NCI-H2107 (cell line): ENCODE measurements around the gene CACNA1D.

ENCODE experiments used
- DNase-seq: peaks from one replicate; lab custom pipeline; 2025; lab: John Stamatoyannopoulos, UW

The CACNA1D gene

DNA sequence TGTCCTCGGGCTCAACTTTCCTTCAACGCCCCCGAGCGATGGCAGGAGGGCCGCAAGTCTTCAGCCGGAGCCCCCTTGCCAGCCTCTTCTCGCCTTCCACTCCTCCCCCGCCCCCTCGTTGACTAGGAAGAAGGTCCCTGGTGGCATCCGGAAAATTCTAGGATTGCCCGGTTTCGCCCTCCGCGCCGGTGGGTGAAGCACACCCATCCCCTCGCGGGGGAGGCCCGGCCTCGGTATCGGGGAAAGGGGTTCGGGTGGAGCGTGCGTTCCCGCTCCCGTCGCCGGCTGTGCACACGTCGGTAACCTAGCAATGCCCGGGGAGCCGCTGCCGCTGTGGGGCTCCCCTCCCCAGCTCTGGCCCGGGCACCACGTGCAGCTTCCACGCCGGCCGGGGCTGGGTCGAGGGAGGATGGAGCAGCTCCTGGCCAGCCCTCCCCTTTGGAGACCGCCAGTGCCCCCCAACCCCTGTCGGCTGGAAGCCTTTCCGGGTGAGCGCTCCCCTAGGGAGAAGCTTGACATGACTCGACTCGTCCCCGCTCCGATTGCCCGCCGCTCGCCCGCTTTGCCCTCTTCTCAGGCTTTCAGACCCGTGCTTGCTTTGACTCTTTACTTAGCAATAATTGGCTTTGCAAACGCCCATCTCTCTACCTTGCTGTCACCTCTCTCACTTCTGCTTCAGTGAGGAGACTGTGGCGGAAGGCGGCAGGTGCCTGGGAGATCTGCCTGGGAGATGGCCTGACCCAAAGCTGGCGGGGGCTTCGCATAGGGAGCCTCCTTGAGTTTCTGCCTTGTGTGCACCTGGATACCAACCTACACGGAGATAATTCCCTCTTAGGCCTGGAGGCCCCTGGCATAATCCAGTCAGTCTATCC is 1.3 kb downstream of the CACNA1D start:
- no peak for DNase-seq

DNA sequence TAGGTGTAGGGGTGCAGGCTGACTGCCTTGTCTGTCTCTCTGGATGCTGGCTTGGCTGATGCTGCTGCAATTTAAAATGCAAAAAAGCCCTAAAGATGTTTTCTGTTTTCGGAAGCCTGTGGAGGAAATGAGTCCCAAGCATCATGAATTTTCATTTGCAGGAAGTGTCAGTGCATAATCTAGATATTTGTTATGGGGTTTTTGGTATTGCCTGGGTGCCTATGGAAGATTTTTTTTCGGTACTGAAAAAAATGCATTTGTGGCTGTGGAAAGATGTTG is 1.9 kb downstream of the CACNA1D start:
- DNase-seq, result no peak

DNA sequence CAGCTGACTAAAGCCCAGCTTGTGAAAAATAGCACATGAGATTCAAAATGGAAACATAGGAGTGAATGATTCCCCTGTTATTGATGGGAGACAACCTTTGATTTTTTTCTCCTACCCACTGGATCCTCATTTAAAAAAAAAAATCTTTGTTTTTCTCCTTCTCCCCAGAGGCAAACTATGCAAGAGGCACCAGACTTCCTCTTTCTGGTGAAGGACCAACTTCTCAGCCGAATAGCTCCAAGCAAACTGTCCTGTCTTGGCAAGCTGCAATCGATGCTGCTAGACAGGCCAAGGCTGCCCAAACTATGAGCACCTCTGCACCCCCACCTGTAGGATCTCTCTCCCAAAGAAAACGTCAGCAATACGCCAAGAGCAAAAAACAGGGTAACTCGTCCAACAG is 2.6 kb downstream of the CACNA1D start:
- DNase-seq, result no peak

DNA sequence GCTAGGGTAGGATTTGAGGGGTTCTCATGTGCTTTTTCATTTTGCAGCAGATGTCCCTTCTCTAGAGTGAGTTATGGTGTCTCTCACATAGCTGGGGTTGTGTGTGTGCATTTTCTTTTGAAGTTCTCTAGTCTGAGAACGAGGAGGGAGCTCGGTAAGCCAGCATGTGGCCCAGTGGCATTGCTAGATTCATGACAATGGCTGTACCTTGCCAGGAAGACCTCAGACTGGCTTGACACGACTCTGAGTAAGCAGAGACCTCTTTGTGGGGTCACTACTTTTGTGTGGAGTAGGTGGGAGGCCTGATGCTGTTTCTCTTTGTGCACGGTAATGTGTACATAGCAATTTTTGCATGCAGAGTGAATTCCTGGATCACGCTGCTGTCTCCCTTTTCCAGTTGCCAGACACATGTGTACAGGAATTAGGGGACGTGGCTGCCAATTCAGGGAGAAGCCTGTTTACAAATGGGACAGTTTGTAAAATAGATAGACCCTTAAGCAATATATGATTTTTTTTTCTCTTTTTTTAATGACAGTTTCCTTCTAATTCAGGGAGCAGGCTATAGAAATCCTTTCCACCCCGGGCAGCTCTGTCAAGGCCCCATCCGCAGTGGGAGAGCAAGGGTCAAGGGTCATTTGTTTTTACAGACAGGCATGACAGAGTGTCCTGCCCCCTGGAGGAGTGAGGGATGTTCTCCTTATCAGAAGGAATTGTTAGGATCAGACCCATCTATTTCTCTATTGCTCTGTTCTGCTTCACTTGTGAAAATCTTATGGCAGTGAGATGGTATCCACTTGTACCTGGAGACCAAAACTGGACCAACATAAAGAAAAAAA is 4.6 kb downstream of the CACNA1D start:
- no peak for DNase-seq

- DNase-seq, result no peak
Observed at GRCh38 chr3:53500165-53500777, 5.9 kb downstream of the CACNA1D start.

DNA sequence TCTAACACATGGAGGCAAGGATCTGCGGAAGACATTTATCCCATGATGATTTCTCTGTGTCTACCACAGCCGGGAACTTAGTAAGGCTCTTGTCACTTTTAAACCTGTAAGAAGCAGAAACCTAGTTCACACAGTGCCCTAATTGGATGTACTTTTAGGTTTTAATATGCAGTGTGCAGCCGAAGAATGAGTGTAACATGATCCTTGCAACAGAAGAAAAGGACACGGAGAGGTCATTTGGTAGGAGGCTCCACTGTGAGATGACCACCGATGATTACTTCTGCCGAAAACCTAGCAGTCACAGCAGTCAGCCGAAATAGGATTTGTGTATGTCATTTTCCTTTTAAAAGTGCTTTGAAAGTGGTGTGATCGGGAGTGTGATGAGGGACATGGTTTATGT is 6.8 kb downstream of the CACNA1D start:
- DNase-seq, result no peak

DNA sequence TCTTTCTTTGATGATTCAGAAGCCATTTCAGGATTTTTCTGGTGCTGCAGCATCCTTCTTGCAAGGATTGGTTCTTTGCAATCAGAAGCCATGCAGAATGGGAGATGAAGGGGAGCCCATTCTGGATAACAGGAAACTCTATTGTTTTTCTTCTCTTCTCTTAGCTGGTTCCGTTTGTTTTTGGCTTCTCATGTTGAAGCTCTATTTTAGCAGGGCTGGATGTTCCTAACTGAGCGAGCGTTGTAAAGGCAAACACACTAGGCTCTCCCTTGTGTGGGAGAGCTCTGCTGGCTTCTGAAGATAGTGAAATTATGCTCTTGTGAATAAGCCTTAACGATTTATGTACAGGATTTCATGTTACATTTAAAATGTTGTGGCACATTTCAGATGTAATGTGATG is 8.3 kb downstream of the CACNA1D start:
- no peak for DNase-seq

DNA sequence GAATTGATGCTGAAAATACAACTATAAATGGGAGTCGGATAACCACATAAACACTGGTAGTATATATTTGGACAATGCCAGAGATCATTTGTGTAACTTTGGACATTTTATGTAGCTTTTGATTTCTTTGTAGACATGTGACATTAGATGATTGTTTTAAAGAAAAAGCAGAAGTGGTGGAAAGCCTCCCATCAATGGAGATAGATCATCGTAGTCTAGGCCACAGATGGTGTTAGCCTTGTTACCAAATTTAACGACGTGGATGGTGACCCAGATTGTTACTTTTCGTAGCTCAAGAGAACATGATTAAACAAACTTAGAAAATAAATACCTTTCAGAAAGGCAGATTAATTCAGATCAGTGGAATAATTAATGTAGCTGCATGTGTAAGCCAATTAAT is 8.8 kb downstream of the CACNA1D start:
- no peak for DNase-seq

DNA sequence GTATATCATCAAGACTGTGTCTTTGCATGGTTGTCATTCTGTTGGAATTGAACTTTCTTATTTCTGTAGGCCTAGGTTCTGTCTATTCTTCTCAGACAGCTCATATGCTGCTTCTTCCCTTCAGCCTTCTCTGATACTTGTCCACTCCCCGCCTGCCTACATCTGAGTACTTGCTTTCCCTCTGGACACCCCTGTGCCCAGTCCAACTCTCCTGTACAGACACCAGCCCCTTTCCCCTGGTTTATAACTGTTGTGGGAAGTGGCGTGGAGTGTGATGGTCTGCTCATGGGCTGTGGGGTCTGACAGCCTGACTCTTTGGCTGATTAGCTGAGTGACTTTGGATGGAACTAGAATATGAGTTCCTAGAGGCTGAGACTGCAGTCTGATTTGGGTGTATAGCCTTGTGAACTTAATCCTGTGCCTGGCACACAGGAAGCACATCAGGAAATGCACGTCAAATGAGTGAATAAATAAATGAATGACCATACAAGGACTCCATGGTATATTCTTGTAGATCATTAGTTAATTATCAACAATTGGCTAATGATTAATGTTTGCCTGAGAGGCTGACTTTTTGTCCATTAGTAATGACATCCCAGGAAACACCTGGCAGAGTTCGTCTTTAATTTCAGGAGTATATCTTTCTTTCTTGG is 11.8 kb downstream of the CACNA1D start:
- DNase-seq, result no peak

GRCh38 chr3:53506763-53507145 is 12.3 kb downstream of the CACNA1D start:
- no peak for DNase-seq

GRCh38 chr3:53509494-53509893 is 15.1 kb downstream of the CACNA1D start:
- no peak for DNase-seq

GRCh38 chr3:53510508-53510907 is 16.1 kb downstream of the CACNA1D start:
- DNase-seq, result no peak

DNA sequence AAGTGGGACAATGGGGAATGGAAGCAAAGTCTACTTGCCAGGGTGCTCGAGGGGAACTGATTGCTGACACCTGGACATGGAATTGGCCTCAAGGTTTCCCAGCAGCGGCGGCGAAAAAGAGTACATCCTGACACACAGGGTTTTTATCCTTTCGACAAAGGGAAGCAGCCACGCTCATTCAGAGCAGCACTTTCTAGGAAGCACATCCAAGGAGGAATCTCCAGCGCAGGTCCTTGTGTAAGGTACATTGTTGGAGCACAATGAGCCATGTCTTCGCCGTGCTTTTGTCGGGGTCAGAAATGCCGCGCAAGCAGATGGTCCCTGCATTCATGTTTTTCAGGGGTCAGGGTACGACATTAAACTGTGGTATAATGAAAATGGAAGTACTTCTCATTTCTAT is 16.8 kb downstream of the CACNA1D start:
- DNase-seq, result no peak

DNA sequence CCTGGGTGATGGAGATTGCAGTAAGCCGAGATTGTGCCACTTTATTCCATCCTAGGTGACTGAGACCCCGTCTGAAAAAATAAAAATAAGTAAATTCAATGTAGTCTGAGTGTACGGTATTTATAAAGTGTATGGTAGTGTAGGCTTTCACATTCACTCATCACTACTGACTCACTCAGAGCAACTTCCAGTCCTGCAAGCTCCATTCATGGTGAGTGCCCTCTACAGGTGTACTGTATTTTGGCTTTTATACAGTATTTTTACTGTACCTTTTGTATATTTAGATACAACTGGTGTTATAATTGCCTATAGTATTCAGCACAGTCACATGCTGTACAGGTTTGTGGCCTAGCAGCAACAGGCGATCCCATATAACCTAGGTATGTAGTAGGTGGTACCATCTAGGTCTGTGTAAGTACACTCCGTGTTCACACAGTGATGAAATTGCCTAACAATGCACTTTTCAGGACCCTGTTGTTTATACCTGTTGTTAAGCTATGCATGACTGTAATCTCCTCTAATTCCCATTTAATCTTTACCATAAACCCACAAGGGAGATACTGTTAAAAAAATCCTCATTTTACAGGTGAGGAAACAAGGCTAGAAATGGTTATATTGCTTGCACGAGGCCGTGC is 19.3 kb downstream of the CACNA1D start:
- DNase-seq, result no peak

DNA sequence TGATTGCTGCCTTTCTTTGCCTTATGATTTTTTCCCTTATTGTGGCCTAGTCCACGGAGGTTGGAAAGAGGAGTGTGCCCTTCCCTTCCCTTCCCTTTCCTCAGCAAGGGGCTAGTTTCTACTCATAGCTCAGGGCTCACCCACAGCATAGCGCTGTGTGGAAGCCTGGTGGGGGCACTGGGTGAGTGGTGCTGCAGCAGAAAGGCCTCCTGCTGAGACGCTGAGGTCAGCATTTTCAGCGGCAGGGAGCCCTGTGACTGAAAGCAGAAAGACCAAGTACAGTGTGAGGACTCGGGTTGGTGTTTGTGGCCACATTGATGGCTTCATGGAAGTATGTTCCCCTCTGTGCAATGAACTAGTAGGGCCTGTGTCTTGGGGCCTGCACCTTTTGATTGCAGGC is 21.9 kb downstream of the CACNA1D start:
- no peak for DNase-seq

- DNase-seq, result no peak
Observed at GRCh38 chr3:53518495-53518981, 24.1 kb downstream of the CACNA1D start.

DNA sequence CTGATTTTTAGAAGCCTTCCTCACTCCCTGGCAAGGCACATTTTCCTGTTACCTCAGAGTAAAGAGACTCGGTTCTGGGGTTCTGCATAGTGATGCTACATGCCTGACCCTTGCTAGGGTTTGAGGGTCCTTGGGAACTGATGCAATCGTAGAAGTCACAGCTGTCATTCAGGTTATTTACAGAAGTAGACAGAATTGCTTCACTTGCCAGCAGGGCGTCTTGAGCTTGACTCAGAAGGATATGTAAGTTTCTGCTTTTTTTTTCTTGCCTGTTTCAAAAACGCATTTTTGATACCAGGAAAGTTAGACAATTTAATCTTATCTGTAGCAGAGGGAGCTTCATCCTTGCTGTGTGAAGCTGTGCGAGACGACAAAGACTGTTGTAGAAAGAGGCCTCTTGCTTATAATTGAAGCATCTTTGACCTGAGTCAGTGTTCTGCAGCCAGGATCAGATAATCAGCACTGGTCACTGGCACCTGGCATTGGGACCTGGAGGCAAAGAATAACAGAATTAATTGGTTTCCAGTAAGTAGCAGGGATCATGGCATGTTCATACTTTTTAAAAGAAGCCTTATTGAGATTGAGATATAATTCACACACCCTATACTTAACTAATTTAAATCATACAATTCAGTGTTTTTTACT is 24.8 kb downstream of the CACNA1D start:
- no peak for DNase-seq

DNA sequence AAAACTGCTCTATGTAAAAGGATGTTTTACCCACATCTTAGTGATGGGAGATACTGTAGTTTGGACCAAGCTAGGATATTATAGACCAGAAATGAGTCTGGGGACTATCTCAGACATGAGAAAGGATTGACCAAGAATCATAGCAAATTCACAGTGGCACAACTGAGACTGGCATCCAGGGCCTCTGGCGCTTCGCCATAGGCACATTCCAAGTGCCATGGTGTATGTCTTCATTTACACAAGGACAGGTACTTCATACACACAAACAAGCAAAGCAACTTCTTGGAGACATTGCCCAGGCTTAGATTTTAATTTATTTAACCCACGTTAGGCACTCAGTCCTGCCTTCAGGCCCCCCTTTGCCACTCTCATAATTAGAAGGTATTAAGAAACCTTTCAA is 28.9 kb downstream of the CACNA1D start:
- DNase-seq, result no peak

DNA sequence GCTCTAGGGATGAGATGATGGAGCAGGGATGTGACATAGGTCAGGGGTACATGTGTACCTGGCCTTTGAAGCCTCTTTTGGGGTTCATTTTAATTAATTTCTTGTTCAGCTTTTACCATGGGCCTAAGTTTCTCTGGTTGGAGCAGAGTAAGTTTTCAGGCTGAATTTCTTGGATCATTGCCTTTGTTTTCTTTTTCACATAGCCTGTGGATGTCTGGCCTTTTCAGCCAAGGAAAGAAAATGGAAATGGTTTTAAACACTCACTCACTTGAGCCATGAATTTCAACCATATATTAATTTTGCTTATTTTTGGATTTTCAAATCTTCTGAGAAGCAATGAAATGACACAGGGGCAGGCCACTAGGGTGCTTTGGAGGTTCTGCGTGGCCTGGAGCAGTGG is 30.2 kb downstream of the CACNA1D start:
- no peak for DNase-seq

DNA sequence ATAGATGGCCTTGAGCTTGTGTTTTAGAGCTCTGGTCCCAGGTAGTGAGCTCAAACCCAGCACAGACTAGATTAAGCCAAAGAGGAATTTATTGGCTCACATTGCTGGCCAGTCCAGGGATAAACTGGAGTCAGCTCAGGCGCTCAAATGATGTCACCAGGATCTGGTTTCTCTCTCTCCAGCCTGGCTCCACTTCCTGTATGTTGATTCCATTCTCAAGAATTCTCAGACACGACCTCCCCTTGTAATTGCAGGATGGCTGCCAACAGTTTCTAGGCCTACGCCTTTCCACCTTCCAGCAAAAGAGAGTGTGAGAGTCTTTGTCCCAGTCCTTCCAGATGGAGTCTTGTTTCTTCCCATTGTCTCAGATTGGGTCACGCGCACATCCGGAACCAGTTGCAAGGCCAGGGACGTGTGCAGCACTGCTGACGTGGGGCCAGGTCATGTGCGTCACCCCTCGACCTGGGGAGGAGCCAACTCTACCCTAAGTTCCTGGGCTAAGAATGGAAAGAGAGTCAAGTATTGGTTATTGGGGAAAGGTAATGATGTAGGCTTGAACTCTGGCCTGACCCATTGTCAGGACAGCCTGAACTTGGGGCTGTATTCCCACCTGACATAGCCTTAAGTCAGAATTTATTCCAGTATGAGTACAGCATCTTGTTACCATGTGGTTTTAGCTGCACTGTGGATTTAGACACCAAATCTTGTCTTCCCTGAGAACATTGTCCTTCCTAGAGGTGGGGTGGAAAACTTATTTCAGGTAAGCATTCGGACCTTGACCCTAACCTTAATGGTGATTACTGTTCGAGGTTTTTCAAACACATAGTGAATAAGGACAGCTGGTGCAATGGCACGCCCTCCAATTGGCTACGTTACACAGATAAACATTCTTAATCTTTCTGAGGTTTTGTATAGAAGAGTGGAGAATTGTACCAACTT is 31.6 kb downstream of the CACNA1D start:
- DNase-seq, result no peak
